OCI-LY7 (cell line): ENCODE measurements around the gene XPOT.

Experiments
- EZH2phosphoT487 ChIP-seq: fragments of 200-600 bp; sonication (generic); IDR thresholded peaks from 2 replicates; pipeline ENCODE4 v1.6.1; 2018; ENCODE audit warnings: low read depth, borderline replicate concordance, mild to moderate bottlenecking, mixed run types, antibody characterized with exemption, low read length, moderate library complexity, mixed read lengths
- TF ChIP-seq, protein P1 (sequence below): fragments of 200-600 bp; sonication (generic); conservative IDR thresholded peaks from 2 replicates; pipeline ENCODE4 v1.5.1; 2014; ENCODE audit warnings: mild to moderate bottlenecking, antibody characterized with exemption, low read length, moderate library complexity, mixed read lengths

GRCh38 chr12:64413884-64414283 is 9.7 kb downstream of the XPOT start:
- TF ChIP-seq, protein P1, sequence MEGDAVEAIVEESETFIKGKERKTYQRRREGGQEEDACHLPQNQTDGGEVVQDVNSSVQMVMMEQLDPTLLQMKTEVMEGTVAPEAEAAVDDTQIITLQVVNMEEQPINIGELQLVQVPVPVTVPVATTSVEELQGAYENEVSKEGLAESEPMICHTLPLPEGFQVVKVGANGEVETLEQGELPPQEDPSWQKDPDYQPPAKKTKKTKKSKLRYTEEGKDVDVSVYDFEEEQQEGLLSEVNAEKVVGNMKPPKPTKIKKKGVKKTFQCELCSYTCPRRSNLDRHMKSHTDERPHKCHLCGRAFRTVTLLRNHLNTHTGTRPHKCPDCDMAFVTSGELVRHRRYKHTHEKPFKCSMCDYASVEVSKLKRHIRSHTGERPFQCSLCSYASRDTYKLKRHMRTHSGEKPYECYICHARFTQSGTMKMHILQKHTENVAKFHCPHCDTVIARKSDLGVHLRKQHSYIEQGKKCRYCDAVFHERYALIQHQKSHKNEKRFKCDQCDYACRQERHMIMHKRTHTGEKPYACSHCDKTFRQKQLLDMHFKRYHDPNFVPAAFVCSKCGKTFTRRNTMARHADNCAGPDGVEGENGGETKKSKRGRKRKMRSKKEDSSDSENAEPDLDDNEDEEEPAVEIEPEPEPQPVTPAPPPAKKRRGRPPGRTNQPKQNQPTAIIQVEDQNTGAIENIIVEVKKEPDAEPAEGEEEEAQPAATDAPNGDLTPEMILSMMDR: no peak
- TF ChIP-seq EZH2phosphoT487: no peak
